ENCODE data around the gene HS3ST1.

The HS3ST1 gene

GRCh38 chr4:11440481-11441193, 11.9 kb upstream of the HS3ST1 start:
- TF ChIP-seq TAF1 (IDR thresholded peaks at IDR 0.05; ENCODE audit: low read depth) (no peak), TEAD4 (IDR thresholded peaks at IDR 0.05) (no peak), FOXM1 (IDR thresholded peaks at IDR 0.05; ENCODE audit: borderline replicate concordance, low read depth) (no peak), MAX (IDR thresholded peaks at IDR 0.05) (no peak), NFIC (IDR thresholded peaks at IDR 0.05) (no peak)
- TF ChIP-seq, protein P1, sequence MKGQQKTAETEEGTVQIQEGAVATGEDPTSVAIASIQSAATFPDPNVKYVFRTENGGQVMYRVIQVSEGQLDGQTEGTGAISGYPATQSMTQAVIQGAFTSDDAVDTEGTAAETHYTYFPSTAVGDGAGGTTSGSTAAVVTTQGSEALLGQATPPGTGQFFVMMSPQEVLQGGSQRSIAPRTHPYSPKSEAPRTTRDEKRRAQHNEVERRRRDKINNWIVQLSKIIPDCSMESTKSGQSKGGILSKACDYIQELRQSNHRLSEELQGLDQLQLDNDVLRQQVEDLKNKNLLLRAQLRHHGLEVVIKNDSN (IDR thresholded peaks at IDR 0.05), result no peak

GRCh38 chr4:11439836-11440235, 11.1 kb upstream of the HS3ST1 start:
- TF ChIP-seq TAF1 (IDR thresholded peaks at IDR 0.05; ENCODE audit: low read depth), result no peak

GRCh38 chr4:11438647-11439046, 10.0 kb upstream of the HS3ST1 start:
- TF ChIP-seq EGR1 (IDR thresholded peaks at IDR 0.05), result no peak
- TF ChIP-seq YY1 (IDR thresholded peaks at IDR 0.05; ENCODE audit: low read depth), result no peak
- TF ChIP-seq EP300 (IDR thresholded peaks at IDR 0.05; ENCODE audit: borderline replicate concordance), result no peak
- TF ChIP-seq REST (IDR thresholded peaks at IDR 0.05; ENCODE audit: low read depth), result no peak

GRCh38 chr4:11436673-11437072, 8.0 kb upstream of the HS3ST1 start:
- TF ChIP-seq MAX (IDR thresholded peaks at IDR 0.05) (no peak), EGR1 (IDR thresholded peaks at IDR 0.05) (no peak), ZBTB7A (IDR thresholded peaks at IDR 0.05; ENCODE audit: low read depth) (no peak), CEBPB (IDR thresholded peaks at IDR 0.05) (no peak), REST (IDR thresholded peaks at IDR 0.05; ENCODE audit: low read depth) (no peak), TAF1 (IDR thresholded peaks at IDR 0.05; ENCODE audit: low read depth) (no peak), YY1 (IDR thresholded peaks at IDR 0.05; ENCODE audit: low read depth) (no peak), CREB1 (IDR thresholded peaks at IDR 0.05; ENCODE audit: low read depth) (no peak), TEAD4 (IDR thresholded peaks at IDR 0.05) (no peak), RAD21 (IDR thresholded peaks at IDR 0.05; ENCODE audit: low read depth) (no peak), EP300 (IDR thresholded peaks at IDR 0.05; ENCODE audit: borderline replicate concordance) (no peak), FOXM1 (IDR thresholded peaks at IDR 0.05; ENCODE audit: borderline replicate concordance, low read depth) (no peak), NFIC (IDR thresholded peaks at IDR 0.05) (no peak), TCF12 (IDR thresholded peaks at IDR 0.05; ENCODE audit: low read depth) (no peak)
- TF ChIP-seq, protein P1 (IDR thresholded peaks at IDR 0.05), result no peak

DNA sequence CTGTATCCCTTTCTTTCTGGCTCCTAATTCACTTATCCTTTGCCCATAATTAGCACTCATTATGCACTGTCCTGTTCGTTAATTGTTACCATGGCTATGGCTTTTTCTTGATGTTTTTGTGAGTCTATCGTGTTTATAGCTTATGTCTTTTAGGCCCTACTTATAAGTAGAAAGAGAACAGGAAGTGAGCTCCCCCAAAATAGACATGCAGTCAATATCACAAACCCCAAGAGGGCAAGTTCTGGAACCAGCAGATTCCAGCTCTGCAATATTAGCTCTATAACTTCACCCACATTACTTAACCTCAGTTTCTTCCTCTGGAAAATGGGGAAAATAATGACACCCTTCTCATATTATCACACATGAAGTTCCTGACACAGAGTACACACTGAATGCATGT, 7.4 kb upstream of the HS3ST1 start:
- TF ChIP-seq RAD21 (IDR thresholded peaks at IDR 0.05; ENCODE audit: low read depth) (no peak), TCF12 (IDR thresholded peaks at IDR 0.05; ENCODE audit: low read depth) (no peak), TEAD4 (IDR thresholded peaks at IDR 0.05) (no peak), MAX (IDR thresholded peaks at IDR 0.05) (no peak), TAF1 (IDR thresholded peaks at IDR 0.05; ENCODE audit: low read depth) (no peak), NFIC (IDR thresholded peaks at IDR 0.05) (no peak), EGR1 (IDR thresholded peaks at IDR 0.05) (no peak), CEBPB (IDR thresholded peaks at IDR 0.05) (no peak), REST (IDR thresholded peaks at IDR 0.05; ENCODE audit: low read depth) (no peak), YY1 (IDR thresholded peaks at IDR 0.05; ENCODE audit: low read depth) (no peak), ZBTB7A (IDR thresholded peaks at IDR 0.05; ENCODE audit: low read depth) (no peak), FOXM1 (IDR thresholded peaks at IDR 0.05; ENCODE audit: borderline replicate concordance, low read depth) (no peak), EP300 (IDR thresholded peaks at IDR 0.05; ENCODE audit: borderline replicate concordance) (no peak), CREB1 (IDR thresholded peaks at IDR 0.05; ENCODE audit: low read depth) (no peak)
- TF ChIP-seq, protein P1 (IDR thresholded peaks at IDR 0.05), result no peak

All from Ishikawa (cell line).